Type B pancreatic cell (in vitro differentiated cells): ENCODE data around the gene ZG16B. TPM values are rescaled to one million over a fixed set of nuclear protein-coding genes. Genes with fewer than 3 reads are reported as not detected.

ENCODE experiments used
- DNase-seq: peaks from one replicate; pipeline ENCODE4 v3.0.0; 2021; ENCODE audit warnings: mixed read lengths; ENCODE audit not compliant: unreplicated experiment; ENCODE audit errors: extremely low spot score
- H3K27ac Mint-ChIP-seq: 2 replicates; pipeline ENCODE4 v1.8.0; 2021; ENCODE audit warnings: mild to moderate bottlenecking, mixed read lengths
- H3K27me3 Mint-ChIP-seq: 2 replicates; pipeline ENCODE4 v1.8.0; 2021; ENCODE audit warnings: mixed read lengths
- H3K36me3 Mint-ChIP-seq: 2 replicates; pipeline ENCODE4 v1.8.0; 2021; ENCODE audit warnings: mixed read lengths
- H3K4me1 Mint-ChIP-seq: one replicate; pipeline ENCODE4 v1.8.0; 2021; ENCODE audit warnings: mixed read lengths; ENCODE audit not compliant: unreplicated experiment
- H3K4me3 Mint-ChIP-seq: 2 replicates; pipeline ENCODE4 v1.8.0; 2021; ENCODE audit warnings: mild to moderate bottlenecking, mixed read lengths
- H3K9me3 Mint-ChIP-seq: 2 replicates; pipeline ENCODE4 v1.8.0; 2021; ENCODE audit warnings: mixed read lengths
- total RNA-seq: library from RNA; stranded (reverse); gene quantifications from 2 replicates; pipeline ENCODE4 v1.2.1, GENCODE V29; 2021; ENCODE audit warnings: low replicate concordance
- TF ChIP-seq, protein P1 (sequence below): fragments of 200-600 bp; sonication (generic); conservative IDR thresholded peaks from 2 replicates; pipeline ENCODE4 v1.5.0; 2021; ENCODE audit warnings: antibody characterized with exemption, mild to moderate bottlenecking

The ZG16B gene
- total RNA-seq, 1 donor from 2014 or later = 1.5 TPM

DNA sequence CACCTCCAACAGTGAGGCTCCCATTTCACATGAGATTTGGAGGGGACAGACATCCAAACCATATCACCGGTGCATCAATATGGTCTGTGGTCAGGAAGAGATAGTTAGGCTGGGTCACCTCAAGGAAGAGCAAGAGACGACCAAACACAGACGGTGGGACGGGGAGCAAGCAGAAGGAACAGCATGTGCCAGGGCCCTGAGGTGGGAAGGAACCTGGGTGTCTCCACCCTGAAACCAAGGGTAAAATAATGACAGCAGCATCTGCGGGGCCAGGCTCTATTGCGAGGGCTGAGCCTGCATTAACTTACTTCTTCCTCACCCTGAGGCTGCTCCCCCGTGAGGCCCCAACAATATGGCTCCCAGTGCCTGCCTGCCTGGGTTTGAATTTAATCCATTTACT is 21.9 kb upstream of the ZG16B start:
- no peaks in the 10 kb centered on the region for H3K4me1 Mint-ChIP-seq
- no peaks in the 10 kb centered on the region for H3K36me3 Mint-ChIP-seq
- no peak overlapping the region for H3K27ac Mint-ChIP-seq
- H3K9me3 Mint-ChIP-seq = no peaks in the 10 kb centered on the region
- DNase-seq = no peak
- TF ChIP-seq, protein P1, sequence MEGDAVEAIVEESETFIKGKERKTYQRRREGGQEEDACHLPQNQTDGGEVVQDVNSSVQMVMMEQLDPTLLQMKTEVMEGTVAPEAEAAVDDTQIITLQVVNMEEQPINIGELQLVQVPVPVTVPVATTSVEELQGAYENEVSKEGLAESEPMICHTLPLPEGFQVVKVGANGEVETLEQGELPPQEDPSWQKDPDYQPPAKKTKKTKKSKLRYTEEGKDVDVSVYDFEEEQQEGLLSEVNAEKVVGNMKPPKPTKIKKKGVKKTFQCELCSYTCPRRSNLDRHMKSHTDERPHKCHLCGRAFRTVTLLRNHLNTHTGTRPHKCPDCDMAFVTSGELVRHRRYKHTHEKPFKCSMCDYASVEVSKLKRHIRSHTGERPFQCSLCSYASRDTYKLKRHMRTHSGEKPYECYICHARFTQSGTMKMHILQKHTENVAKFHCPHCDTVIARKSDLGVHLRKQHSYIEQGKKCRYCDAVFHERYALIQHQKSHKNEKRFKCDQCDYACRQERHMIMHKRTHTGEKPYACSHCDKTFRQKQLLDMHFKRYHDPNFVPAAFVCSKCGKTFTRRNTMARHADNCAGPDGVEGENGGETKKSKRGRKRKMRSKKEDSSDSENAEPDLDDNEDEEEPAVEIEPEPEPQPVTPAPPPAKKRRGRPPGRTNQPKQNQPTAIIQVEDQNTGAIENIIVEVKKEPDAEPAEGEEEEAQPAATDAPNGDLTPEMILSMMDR = no peak
- no peak overlapping the region for H3K4me3 Mint-ChIP-seq
- peaks cover 42% of the 10 kb centered on the region for H3K27me3 Mint-ChIP-seq

DNA sequence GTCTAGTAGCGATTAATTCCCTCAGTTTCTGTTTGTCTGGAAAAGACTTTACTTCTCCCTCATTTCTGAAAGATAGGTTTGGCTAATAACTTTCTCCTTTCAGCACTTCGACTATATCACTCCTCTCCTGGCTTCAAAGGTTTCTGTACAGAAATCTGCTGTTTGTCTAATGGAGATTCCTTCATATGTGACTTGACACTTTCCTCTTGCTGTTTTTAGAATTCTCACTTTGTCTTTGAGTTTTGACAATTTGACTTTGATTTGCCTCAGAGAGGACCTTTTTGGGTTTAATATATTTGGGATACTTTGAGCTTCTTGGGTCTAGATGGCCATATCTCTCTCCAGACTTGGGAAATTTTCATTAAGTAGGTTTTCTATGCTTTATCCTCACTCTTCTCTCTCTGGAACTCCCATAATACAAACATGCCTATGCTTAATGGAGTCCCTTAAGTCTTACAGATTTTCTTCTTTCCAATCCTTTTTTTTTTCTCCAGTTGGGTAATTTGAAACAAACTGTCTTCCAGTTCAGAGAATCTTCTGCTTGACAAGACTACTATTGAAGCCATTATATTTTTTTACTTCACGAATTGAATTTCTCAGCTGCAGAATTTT is 20.8 kb upstream of the ZG16B start:
- no peaks in the 10 kb centered on the region for H3K4me1 Mint-ChIP-seq
- no peak overlapping the region for H3K4me3 Mint-ChIP-seq
- TF ChIP-seq, protein P1 = no peak
- H3K27me3 Mint-ChIP-seq = peaks cover 38% of the 10 kb centered on the region
- H3K27ac Mint-ChIP-seq = no peak overlapping the region
- no peak for DNase-seq
- no peaks in the 10 kb centered on the region for H3K36me3 Mint-ChIP-seq
- no peaks in the 10 kb centered on the region for H3K9me3 Mint-ChIP-seq

DNA sequence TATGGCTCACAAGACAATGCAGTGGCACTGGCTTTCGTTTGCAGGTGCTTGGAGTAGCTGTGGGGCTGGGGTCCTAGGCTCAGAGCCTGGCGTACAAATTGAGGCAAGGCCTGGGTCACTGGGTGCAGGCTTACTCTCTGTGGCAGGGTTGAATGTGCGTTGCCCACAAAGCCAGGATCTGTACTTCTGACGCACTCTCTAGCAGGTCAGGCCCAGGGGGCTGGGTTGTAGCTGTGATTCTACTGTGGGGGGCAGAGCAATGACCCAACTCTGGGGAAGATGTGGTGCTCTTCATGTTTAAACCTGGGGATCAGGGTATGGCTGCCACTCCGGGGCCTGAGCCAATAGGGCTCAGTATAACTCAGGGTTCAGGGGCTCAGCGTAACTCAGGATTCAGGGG is 19.5 kb upstream of the ZG16B start:
- Mint-ChIP-seq H3K36me3 (no peaks in the 10 kb centered on the region), H3K27ac (no peak overlapping the region), H3K27me3 (peaks cover 35% of the 10 kb centered on the region), H3K9me3 (no peaks in the 10 kb centered on the region), H3K4me3 (no peak overlapping the region), H3K4me1 (peaks cover 1% of the 10 kb centered on the region)
- TF ChIP-seq, protein P1 = no peak
- DNase-seq = no peak

DNA sequence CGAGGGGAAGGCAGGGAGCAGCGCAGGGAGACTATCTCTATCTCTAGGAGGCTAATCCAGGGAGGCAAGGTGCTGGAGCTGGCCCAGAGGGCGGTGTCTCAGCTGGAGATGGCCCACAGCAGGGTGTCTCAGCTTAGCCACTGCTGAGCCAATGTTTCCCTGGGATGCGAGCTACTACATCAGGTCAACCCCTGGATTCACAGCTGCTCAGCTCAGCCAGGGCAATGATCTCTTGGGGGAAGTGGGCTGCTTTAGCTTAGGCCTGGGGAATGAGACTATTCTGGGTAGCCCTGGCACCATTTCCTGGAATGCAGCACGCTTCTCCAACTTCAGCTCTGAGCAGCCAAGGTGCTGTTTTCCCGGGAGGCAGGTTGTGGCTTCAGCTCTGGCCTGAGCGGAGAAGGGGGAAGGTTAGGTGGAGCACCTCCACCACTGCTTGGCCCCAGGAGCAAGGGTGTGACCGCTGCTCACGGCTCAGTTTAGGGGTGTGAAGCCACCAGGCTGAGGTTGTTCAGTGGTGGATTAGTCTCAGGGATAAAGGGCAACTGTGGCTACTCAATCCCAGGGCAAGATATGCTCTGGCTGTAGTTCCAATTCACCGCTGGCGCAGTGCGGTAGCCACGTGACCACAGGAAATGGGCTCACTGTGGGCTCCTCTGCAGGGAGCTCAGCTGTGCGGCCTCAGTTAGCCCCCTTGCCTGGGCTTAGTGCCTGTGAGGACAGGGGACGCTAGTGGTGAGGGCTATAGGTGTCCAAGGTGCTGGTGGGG is 18.2 kb upstream of the ZG16B start:
- H3K27ac Mint-ChIP-seq = no peak overlapping the region
- no peak overlapping the region for H3K4me3 Mint-ChIP-seq
- peaks cover 29% of the 10 kb centered on the region for H3K27me3 Mint-ChIP-seq
- H3K36me3 Mint-ChIP-seq = no peaks in the 10 kb centered on the region
- no peaks in the 10 kb centered on the region for H3K9me3 Mint-ChIP-seq
- TF ChIP-seq, protein P1 = no peak
- H3K4me1 Mint-ChIP-seq = peaks cover 4% of the 10 kb centered on the region
- no peak for DNase-seq

DNA sequence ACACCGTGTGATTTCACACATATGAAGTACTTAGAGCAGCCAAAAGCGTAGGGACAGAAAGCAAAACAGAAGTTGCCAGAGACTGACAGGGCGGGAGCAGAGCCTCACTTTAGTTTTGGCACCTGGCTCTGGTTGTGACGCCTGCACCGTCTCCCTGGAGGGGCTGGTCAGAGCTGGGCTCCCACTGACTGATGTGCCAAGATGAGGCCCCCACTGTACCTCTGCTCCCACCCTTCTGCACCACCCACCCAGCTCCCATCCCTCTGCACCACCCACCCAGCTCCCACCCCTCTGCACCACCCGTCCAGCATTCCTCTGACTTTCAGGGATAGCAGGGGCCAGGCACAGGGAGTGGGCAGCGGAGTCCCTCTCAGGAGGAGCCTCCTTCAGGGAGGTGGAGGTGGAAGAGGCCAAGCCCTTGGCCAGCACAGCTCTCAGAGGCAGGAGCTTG is 16.3 kb upstream of the ZG16B start:
- Mint-ChIP-seq H3K36me3 (no peaks in the 10 kb centered on the region), H3K27me3 (peaks cover 22% of the 10 kb centered on the region), H3K9me3 (no peaks in the 10 kb centered on the region), H3K4me3 (no peak overlapping the region), H3K4me1 (peaks cover 4% of the 10 kb centered on the region), H3K27ac (no peak overlapping the region)
- no peak for DNase-seq
- TF ChIP-seq, protein P1 = no peak
